ENCODE data around the gene IPO4.

IPO4 gene

DNA sequence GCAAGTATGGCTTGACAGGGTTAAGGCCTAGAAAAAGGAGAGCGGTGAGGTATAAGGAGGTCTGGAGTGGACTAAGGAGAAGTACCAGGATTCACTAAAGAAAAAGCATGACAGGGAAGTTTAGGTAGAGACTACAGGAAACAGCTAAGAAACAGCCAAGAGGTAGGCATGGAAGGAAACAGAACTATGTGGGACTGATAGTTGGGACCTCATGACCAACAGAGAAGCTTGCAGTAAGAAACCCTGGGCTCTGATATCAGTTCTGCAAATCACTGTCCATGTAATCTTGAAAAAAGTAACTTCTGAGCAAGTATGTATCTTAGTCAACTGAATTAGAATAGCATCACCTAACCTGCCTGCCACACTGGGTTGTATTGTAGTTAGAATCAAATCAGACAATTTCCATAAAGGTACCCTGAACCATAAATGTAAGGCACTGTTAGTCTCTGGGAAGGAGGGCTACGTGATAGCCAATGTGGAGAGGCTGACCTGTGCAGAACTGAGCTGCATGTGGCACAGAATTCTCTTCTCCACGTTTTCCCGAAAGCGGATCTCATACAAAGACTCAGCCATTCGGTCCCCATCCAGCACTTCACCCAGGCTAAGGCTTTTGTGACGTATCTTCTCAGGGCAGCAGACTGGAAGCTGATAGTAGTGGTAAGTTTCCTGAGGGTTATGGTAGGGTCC is 5.7 kb upstream of the IPO4 start:
- no peak for DNase-seq

DNA sequence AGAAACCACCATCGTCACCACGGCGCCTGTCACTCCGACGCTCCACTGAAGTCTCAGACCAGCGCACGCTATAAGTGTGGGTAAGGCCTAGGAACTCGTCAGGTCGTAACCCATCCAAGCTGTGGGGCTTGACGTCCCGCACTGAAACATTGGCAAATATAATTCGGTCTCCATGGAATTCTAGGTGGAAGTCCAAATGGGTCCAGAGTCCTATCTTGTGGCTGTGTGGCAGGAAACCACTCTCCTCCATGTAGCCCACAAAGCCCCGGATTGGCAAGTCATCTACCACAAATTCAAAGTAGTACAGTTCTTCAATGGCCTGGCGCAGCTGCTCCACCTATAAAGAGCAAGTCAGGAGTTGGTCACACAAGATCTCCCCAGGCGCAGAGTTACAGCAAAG is 4.3 kb upstream of the IPO4 start:
- DNase-seq = no peak

DNA sequence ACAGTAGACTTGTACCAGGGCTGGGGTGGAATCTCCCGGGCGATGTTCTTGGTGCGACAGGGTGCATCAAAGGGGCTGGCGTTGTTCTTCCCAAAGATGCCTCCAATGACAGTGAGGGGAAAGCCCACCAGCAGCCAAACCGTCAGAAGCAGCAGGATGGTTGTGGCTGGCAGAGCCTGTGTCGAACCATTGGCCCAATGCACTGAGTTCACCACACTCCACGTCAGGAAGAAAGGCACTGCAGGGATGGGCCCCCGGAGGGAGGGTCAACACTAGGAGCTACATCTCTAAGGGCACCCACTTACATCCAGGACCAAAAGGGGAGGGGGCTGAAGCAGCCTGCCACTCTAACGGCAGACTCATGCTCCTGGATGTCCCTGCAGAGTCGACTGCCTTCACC is 1.8 kb upstream of the IPO4 start:
- no peak for DNase-seq

DNA sequence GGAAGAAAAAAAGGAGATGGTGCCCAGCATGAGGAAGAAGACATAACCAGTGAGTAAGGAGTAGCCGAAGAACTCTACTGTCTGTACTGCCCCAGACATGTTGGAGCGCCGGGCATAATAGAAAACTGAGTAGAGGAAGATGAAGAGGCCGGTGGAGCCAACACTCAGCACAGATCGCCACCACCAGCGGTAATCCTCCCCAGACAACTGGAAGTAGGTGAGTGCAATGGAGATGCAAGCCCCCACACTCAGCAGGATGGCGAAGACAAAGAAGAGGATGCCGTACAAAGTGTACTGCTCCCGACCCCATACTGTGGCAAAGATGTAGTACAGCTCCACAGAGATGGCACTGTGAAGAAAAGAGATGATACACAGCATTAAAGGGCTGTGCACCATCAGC is 844 bp upstream of the IPO4 start:
- DNase-seq = no peak

- no peak for DNase-seq
These were observed 401 bp upstream of the IPO4 start for GRCh38 chr14:24189059-24189375.

DNA sequence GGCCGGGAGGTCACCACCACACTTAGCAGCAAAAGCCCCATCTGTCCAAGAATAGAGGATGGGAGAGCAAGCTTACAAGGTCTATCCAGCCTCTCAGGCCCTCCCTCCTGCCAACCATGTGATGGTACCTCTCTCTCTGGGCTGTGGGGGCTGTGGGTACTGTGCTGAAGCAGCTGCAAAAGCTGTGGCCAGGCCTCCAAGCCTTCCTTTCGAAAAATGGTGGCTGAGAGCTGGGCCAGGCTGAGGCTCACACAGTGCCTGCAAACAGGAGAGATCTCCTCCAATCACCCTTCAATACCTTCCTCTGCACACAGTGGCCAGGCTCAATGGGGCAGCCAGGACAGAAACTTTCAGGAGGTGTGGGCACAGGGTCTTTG is 1.1 kb downstream of the IPO4 start:
- no peak for DNase-seq

DNA sequence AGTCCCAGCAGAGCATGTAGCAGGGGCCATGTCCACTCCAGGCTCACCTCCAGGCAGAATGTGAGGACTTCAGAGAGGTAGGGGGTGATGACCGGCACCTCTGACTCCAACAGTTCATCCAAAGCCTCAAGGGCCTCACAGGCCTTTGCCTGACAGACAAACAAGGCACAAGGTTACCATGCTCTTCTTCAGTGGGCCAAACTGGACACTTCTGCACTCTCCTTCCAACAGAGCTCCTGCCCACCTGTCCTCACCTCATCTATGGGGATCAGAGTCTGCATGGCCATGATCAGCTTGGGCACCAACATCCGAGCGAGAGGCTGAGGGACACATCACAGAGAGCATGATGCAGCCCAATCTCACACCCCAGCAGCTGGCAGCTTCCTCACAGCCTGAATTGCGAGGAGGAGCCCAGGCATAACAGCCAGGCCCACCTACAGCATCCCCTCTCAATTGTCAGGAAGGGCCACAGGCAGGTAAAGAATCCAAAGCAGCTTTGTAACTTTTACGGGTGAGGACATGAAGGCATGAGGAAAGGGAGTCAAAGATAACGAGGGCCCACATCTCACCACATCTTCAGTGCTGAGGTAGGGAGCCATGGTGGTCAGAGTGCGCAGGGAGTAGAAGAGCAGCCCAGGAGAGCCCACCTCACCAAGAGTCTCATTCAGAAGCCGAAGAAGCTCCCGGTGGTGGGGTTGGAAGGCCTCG is 1.6 kb downstream of the IPO4 start:
- DNase-seq = no peak

- DNase-seq = no peak
These were observed 2.9 kb downstream of the IPO4 start for GRCh38 chr14:24185741-24186140.

DNA sequence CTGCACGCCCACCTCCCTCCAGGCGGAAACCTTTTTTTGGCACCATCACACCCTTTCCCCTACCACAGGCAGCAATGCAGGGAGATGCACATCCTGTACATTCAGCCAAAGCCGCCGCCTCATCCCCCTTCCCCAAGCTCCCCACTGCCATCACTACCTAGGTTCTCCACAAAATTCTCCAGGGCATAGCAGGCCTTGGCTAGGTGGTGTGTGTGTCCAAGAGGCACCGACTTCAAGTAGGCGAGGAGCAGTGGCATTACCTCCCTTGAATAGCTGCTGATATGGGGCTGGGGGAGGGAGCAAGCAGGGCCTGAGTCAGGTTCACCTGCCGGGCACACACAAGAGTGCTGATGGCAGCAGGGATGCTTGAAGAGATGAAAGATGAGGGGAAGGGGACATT is 3.6 kb downstream of the IPO4 start:
- no peak for DNase-seq

- DNase-seq = no peak
These were observed 4.3 kb downstream of the IPO4 start for GRCh38 chr14:24184104-24184970.

DNA sequence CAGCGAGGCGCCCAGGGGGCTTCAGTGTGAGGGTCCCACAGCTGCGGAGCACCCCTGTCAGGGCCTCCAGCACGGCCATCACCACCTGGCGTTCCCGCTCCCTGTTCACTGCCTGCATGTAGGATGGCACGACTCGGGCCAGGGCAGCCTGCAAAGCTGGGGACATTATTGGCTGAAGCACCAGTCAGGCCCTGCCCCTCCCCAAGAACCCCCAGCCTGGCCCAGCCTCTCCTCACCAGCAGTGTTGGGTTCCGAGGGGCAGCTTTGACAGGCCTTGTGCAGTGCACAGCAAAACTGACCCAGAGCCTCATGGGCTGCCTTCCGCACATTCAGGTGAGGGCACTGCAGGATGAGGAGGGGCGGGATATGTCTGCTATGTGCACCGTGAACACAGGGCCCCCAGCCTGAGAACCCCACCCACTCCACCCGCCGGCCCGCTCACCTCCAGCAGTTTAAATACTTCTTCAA is 5.6 kb downstream of the IPO4 start:
- no peak for DNase-seq

GRCh38 chr14:24182110-24182882 is 6.3 kb downstream of the IPO4 start:
- DNase-seq = no peak

- DNase-seq = no peak
These were observed 7.1 kb downstream of the IPO4 start for GRCh38 chr14:24181371-24182077.

DNA sequence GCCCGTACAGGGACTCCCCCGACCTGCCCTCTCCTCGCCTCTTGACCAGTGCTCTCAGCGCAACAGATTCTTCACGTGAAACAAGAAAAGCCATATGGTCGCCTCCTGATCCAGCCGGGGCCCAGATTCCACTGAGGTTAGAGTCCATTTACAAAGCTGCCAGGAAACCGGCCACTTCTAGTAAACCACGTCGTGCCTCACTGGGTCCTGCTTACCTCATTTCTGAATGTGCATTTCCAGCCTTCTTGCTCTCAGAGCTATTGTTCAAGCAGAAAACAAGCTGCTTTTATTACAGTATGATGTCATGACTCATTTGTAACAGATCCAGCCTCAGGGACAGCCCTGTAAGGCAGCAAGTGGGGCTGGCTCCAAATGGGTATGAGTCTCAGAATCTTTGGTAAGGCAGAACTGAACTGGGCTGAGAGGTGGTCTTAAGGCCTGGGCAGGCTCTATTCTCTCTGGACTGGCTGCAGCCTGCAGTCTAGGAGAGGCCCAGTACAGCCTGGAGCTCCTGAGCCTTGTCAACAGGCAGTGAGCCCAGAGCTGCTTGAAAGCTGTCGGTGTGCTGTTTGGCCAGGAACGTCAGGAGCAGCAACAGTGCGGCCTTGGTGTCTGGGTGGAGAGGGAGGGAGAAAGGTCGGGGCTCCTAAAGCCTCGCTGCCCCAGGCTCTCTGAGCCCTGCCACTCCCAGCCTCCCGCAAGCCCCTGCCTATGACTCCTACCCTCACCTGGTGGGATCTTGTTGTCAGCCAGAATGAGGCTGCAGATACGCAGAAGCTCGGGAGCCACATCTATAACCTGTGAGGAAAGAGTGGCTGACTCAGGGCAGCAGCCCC is 8.4 kb downstream of the IPO4 start:
- DNase-seq = peak; percentile 55

GRCh38 chr14:24179294-24179960 is 9.2 kb downstream of the IPO4 start:
- no peak for DNase-seq

DNA sequence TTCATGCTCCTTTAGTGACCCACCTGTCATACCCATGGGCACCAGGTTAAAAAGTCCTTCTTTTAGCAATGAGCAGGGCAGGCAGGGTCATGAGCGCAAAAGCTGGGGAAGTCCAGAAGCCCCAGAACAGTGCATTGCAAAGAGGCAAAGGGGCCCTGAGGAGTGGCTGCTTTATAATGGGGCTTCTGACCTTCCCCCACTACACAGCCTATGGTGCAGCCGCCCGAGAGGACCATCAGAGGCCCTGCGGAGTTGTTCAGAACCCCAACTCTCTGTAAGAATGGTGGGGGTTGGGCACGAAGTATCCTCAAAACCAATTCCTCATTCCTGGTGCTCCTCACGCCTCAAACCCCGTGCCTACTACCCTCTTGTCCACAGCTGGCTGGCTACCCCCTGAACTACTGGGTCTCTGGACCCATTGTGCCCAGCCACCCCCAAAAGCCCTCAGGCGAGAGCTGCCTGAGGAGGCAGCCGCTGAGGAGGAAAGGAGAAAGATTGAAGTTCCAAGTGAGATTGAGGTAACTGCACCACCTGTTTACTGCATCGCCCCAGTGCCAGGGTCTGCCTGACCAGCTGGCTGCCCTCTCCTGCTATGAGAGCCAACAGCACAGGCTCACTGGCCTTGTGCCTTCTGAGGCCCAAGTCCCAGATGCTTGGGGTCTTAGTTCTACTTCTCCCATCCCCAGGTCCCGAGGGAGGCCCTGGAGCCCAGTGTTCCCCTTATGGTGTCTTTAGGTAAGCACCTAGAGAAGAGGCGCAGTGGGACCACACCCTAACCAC is 10.0 kb downstream of the IPO4 start:
- no peak for DNase-seq

DNA sequence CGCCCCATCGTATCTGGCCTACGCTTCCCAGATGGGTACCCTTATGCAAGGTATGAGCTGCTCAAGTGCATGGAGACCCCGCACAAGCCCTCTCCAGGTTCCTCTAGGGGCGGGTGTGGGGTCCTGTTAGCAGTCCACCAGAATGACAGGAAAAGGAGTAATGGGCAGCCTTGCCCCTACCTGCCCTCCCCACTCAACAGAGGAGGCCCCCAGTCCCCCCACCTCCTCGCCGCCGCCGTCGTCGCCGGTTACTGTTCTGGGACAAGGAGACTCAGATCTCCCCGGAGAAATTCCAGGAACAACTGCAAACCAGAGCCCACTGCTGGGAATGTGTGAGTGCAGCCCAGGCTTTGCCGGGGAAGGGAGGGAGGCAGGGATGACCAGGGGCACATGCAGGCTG is 10.7 kb downstream of the IPO4 start:
- no peak for DNase-seq

- no peak for DNase-seq
These were observed 11.4 kb downstream of the IPO4 start for GRCh38 chr14:24177041-24177825.

GRCh38 chr14:24176599-24176998 is 12.0 kb downstream of the IPO4 start:
- DNase-seq = no peak

All from DMS79 (cell line).